A549 (cell line): Measurements from ENCODE around the gene PBRM1. TPM values are rescaled to one million over a fixed set of nuclear protein-coding genes. Genes with fewer than 3 reads are reported as not detected.

ENCODE experiments used
- ATAC-seq, 2 experiments: fragments of 200-7000 bp in 1 of 2; fragments of >200 bp in 1 of 2; cut with Nextera tagmentation in 1 of 2; cut with Tn5 transposase in 1 of 2; 3 replicates each; pipeline versions ENCODE4 v1.8.0 to v1.9.1; 2018 to 2020; ENCODE audit warnings: mild to moderate bottlenecking in 1 of 2, moderate library complexity in 1 of 2
- CTCF ChIA-PET: fragments of 300-600 bp; sonication (Branson Sonifier 250); formaldehyde crosslinking; extraction: SDS; loops from one replicate; lab custom pipeline; 2021; ENCODE audit warnings: antibody characterized with exemption, inconsistent platforms; lab: Yijun Ruan, JAX
- POLR2A ChIA-PET: fragments of 350-600 bp; formaldehyde crosslinking; extraction: SDS; loops from one replicate; lab custom pipeline; 2021; ENCODE audit warnings: antibody characterized with exemption, inconsistent platforms; lab: Yijun Ruan, JAX
- DNase-seq, 2 experiments: peaks; one replicate each; pipeline versions ENCODE4 v3.0.0 to v3.0.0-alpha.2; 2011 to 2016; ENCODE audit warnings: low read depth in 1 of 2, low spot score in 1 of 2
- FAIRE-seq: peaks from 2 replicates; lab custom pipeline; 2011; peaks lifted over from hg19 to GRCh38; lab: Jason Lieb, UNC
- H3K27ac ChIP-seq, 2 experiments: fragments of >200 bp; sonication (Bioruptor Twin); formaldehyde crosslinking; 3 replicates each; pipeline ENCODE4 v1.5.1; 2016 to 2017
- H3K4me1 ChIP-seq: fragments of >200 bp; sonication (Bioruptor Twin); formaldehyde crosslinking; 3 replicates; pipeline ENCODE4 v1.6.1; 2016
- H3K4me2 ChIP-seq: fragments of >200 bp; sonication (Bioruptor Twin); formaldehyde crosslinking; 3 replicates; pipeline ENCODE4 v1.6.1; 2016
- H3K4me3 ChIP-seq: fragments of >200 bp; sonication (Bioruptor Twin); formaldehyde crosslinking; 3 replicates; pipeline ENCODE4 v1.5.1; 2016
- H3K9me3 ChIP-seq: fragments of >200 bp; sonication (Bioruptor Twin); formaldehyde crosslinking; 3 replicates; pipeline ENCODE4 v1.6.1; 2016
- CBX2 ChIP-seq: fragments of 200-600 bp; sonication (generic); IDR thresholded peaks from 2 replicates; pipeline ENCODE4 v1.6.1; 2016; ENCODE audit warnings: low read depth, mild to moderate bottlenecking, borderline replicate concordance
- CBX8 ChIP-seq: fragments of 200-600 bp; sonication (generic); IDR thresholded peaks from 2 replicates; pipeline ENCODE4 v1.6.1; 2016
- CEBPB ChIP-seq, 2 experiments: fragments of >200 bp in 1 of 2; sonication (Bioruptor Twin) in 1 of 2; formaldehyde crosslinking in 1 of 2; IDR thresholded peaks; 2 replicates each; pipeline ENCODE4 v1.6.1; 2012 to 2016
- CTCF ChIP-seq: fragments of >200 bp; sonication (Bioruptor Twin); formaldehyde crosslinking; IDR thresholded peaks from 3 replicates; pipeline ENCODE4 v1.5.1; 2016
- EHF ChIP-seq: fragments of 250-450 bp; sonication (Bioruptor Pico); IDR thresholded peaks from 2 replicates; pipeline ENCODE4 v1.5.0; 2020; ENCODE audit warnings: mild to moderate bottlenecking
- ELK1 ChIP-seq: fragments of 150-350 bp; IDR thresholded peaks from 2 replicates; pipeline ENCODE4 v1.6.1; 2014; ENCODE audit warnings: low read depth, mild to moderate bottlenecking, low read length
- EP300 ChIP-seq, 2 experiments: fragments of >200 bp; sonication (Bioruptor Twin); formaldehyde crosslinking; IDR thresholded peaks; 2 replicates in 1 of 2; 3 replicates in 1 of 2; pipeline ENCODE4 v1.6.1; 2016 to 2017
- ESRRA ChIP-seq: fragments of 150-350 bp; IDR thresholded peaks from 2 replicates; pipeline ENCODE4 v1.6.1; 2014; ENCODE audit warnings: mild to moderate bottlenecking, low read length, borderline replicate concordance
- FOXS1 ChIP-seq: fragments of 250-450 bp; sonication (Bioruptor Pico); IDR thresholded peaks from 2 replicates; pipeline ENCODE4 v1.5.0; 2020; ENCODE audit warnings: mild to moderate bottlenecking, moderate library complexity
- HES2 ChIP-seq: fragments of >200 bp; sonication (Bioruptor Twin); formaldehyde crosslinking; IDR thresholded peaks from 2 replicates; pipeline ENCODE4 v1.6.1; 2016
- HEYL ChIP-seq: fragments of 250-450 bp; sonication (Bioruptor Pico); IDR thresholded peaks from 2 replicates; pipeline ENCODE4 v1.8.0; 2021; ENCODE audit warnings: mild to moderate bottlenecking, moderate library complexity
- HOXB13 ChIP-seq: fragments of 250-450 bp; sonication (Bioruptor Pico); IDR thresholded peaks from 2 replicates; pipeline ENCODE4 v1.5.0; 2020; ENCODE audit warnings: low read depth, mild to moderate bottlenecking, moderate library complexity
- JUNB ChIP-seq: fragments of >200 bp; sonication (Bioruptor Twin); formaldehyde crosslinking; IDR thresholded peaks from 2 replicates; pipeline ENCODE4 v1.6.1; 2016
- MAFK ChIP-seq: fragments of 450-650 bp; IDR thresholded peaks from 2 replicates; pipeline ENCODE4 v1.6.1; 2014; ENCODE audit not compliant: partially characterized antibody
- MAZ ChIP-seq: fragments of 150-350 bp; IDR thresholded peaks from 2 replicates; pipeline ENCODE4 v1.6.1; 2014; ENCODE audit warnings: antibody characterized with exemption, low read depth, low read length, borderline replicate concordance
- NR3C1 ChIP-seq: fragments of >200 bp; sonication (Bioruptor Twin); formaldehyde crosslinking; IDR thresholded peaks from 3 replicates; pipeline ENCODE4 v1.6.1; 2017
- PBX3 ChIP-seq: IDR thresholded peaks from 2 replicates; pipeline ENCODE4 v1.6.1; 2012
- POLR2AphosphoS2 ChIP-seq: conservative IDR thresholded peaks from 2 replicates; pipeline ENCODE4 v1.6.1; 2012; ENCODE audit warnings: low read length, improper control_type of control experiment, inconsistent platforms
- REST ChIP-seq: fragments of 200-600 bp; sonication (generic); IDR thresholded peaks from 2 replicates; pipeline ENCODE4 v1.6.1; 2016; ENCODE audit warnings: antibody characterized with exemption, mild to moderate bottlenecking, moderate library complexity
- RFX5 ChIP-seq: fragments of 450-650 bp; IDR thresholded peaks from 2 replicates; pipeline ENCODE4 v1.7.1; 2014; ENCODE audit warnings: antibody characterized with exemption, mild to moderate bottlenecking, moderate library complexity
- SMC3 ChIP-seq: fragments of >200 bp; sonication (Bioruptor Twin); formaldehyde crosslinking; IDR thresholded peaks from 3 replicates; pipeline ENCODE4 v1.6.1; 2018; ENCODE audit warnings: inconsistent platforms
- ZC3H11A ChIP-seq: fragments of 450-650 bp; IDR thresholded peaks from 2 replicates; pipeline ENCODE4 v1.6.1; 2014; ENCODE audit warnings: antibody characterized with exemption, mild to moderate bottlenecking
- ZFP36 ChIP-seq: fragments of 450-650 bp; IDR thresholded peaks from 2 replicates; pipeline ENCODE4 v1.6.1; 2014; ENCODE audit warnings: borderline replicate concordance; ENCODE audit not compliant: partially characterized antibody
- ZNF302 ChIP-seq: fragments of 250-450 bp; sonication (Bioruptor Pico); IDR thresholded peaks from 2 replicates; pipeline ENCODE4 v1.9.0; 2021; ENCODE audit warnings: inconsistent platforms, mild to moderate bottlenecking, moderate library complexity
- WGBS: methylation state at CpG from one replicate; pipeline ENCODE4 v1.1.6; 2017; ENCODE audit errors: missing lambda C conversion rate; 5-methylcytosine and 5-hydroxymethylcytosine counted together
- polyA plus RNA-seq, 4 experiments: library from polyadenylated mRNA; depleted of rRNA in 3 of 4; stranded (reverse); fragments of >200 nt; fragmentation: RNase III in 1 of 4; extraction: RNeasy Plus Mini Kit Qiagen cat#74134 plus additional on column Dnase treatment in 1 of 4; gene quantifications; 2 replicates in 3 of 4; 3 replicates in 1 of 4; pipeline ENCODE4 v1.2.3, GENCODE V29; 2011 to 2017

Gene PBRM1
- polyA plus RNA-seq, 2 of the 4 experiments (the other 2 are of a cell fraction) = 15.0 to 21.6 TPM

- no peak for DNase-seq
- Histone ChIP-seq H3K4me2 (no peak overlapping the region), H3K4me3 (no peak overlapping the region), H3K9me3 (no peaks in the 10 kb centered on the region), H3K4me1 (no peaks in the 10 kb centered on the region), H3K27ac (no peak overlapping the region)
- FAIRE-seq = no peak
- no peak for ATAC-seq
- ChIA-PET CTCF (no interaction called here), POLR2A (no interaction called here)
- TF ChIP-seq EP300 (IDR thresholded peaks at IDR 0.05) (no peak), HEYL (CRISPR knock-in tag) (no peak), PBX3 (no peak), CEBPB (IDR thresholded peaks at IDR 0.05) (no peak), ZFP36 (no peak), CTCF (no peak), NR3C1 (no peak), ZC3H11A (no peak), RFX5 (no peak), MAZ (no peak), CBX2 (no peak), ELK1 (no peak)
- WGBS = 87% methylated on average over 1 of the region's 1 CpG
These were observed 92.6 kb downstream of the PBRM1 start for GRCh38 chr3:52593103-52593502.

GRCh38 chr3:52574056-52574965 lies 111.4 kb downstream of the PBRM1 start:
- WGBS = 97% methylated on average over 6 of the region's 6 CpGs
- DNase-seq (no peak), ATAC-seq (no peak), FAIRE-seq (no peak)
- Histone ChIP-seq H3K4me3 (no peak overlapping the region), H3K9me3 (no peaks in the 10 kb centered on the region), H3K27ac (no peak overlapping the region), H3K4me2 (no peak overlapping the region), H3K4me1 (no peaks in the 10 kb centered on the region)
- TF ChIP-seq CEBPB (IDR thresholded peaks at IDR 0.05) (no peak), MAFK (peak; percentile 64)
- ChIA-PET POLR2A (no interaction called here), CTCF (no interaction called here)

- Histone ChIP-seq H3K4me2 (no peak overlapping the region), H3K27ac (no peak overlapping the region), H3K4me3 (no peak overlapping the region), H3K9me3 (no peaks in the 10 kb centered on the region), H3K4me1 (no peaks in the 10 kb centered on the region)
- WGBS = 75% methylated on average over 6 of the region's 6 CpGs
- ChIA-PET POLR2A (no interaction called here), CTCF (interaction anchor here (0.6 kb wide), 1 partner anchor 54 kb away, joined by 4 read pairs; no protein-coding TSS in a partner anchor)
- no peak for ATAC-seq
- FAIRE-seq = no peak
- DNase-seq = no peak
- TF ChIP-seq ZNF302 (CRISPR knock-in tag) (no peak), CBX2 (no peak), SMC3 (no peak), HOXB13 (CRISPR knock-in tag) (no peak), JUNB (no peak), CBX8 (no peak), ELK1 (no peak), EHF (CRISPR knock-in tag) (no peak), CEBPB (IDR thresholded peaks at IDR 0.05) (no peak), FOXS1 (CRISPR knock-in tag) (no peak), HES2 (no peak), POLR2AphosphoS2 (no peak), MAZ (no peak), ESRRA (no peak), REST (no peak)
These were observed 113.5 kb downstream of the PBRM1 start for GRCh38 chr3:52572221-52572620.
